GM10248 (cell line): ENCODE measurements around the gene JAG2.

Source experiments
- CTCF ChIA-PET: fragments of 300-600 bp; sonication (Branson Sonifier 250); formaldehyde crosslinking; extraction: SDS; loops from one replicate; lab custom pipeline; 2021; ENCODE audit warnings: antibody characterized with exemption; lab: Yijun Ruan, JAX
- POLR2A ChIA-PET: fragments of 350-650 bp; sonication (Branson Sonifier 250); formaldehyde crosslinking; extraction: SDS; loops from one replicate; lab custom pipeline; 2020; ENCODE audit warnings: antibody characterized with exemption; lab: Yijun Ruan, JAX
- DNase-seq: peaks from one replicate; pipeline ENCODE4 v3.0.0; 2012; ENCODE audit errors: extremely low spot score
- CTCF ChIP-seq: IDR thresholded peaks from 2 replicates; pipeline ENCODE4 v1.5.1; 2012; ENCODE audit warnings: mild to moderate bottlenecking, low read depth; ENCODE audit errors: extremely low read depth, missing control alignments, control extremely low read depth

JAG2 gene

GRCh38 chr14:105200074-105200473 is 31.5 kb upstream of the JAG2 start:
- ChIA-PET POLR2A (no interaction called here), CTCF (interaction anchor here (1.8 kb wide), 1 partner anchor 110 kb away, joined by 5 read pairs; no protein-coding TSS in a partner anchor)
- peak; percentile 15 for TF ChIP-seq CTCF
- DNase-seq = no peak

- ChIA-PET POLR2A (no interaction called here), CTCF (interaction anchor here (1.2 kb wide), 1 partner anchor 9 kb away, joined by 4 read pairs; no protein-coding TSS in a partner anchor)
- no peak for DNase-seq
- no peak for TF ChIP-seq CTCF
Observed at GRCh38 chr14:105199093-105199492, 30.5 kb upstream of the JAG2 start.

GRCh38 chr14:105198588-105198987 is 30.0 kb upstream of the JAG2 start:
- POLR2A ChIA-PET = no interaction called here
- CTCF ChIA-PET = interaction anchor here (1.2 kb wide), 1 partner anchor 9 kb away, joined by 4 read pairs; no protein-coding TSS in a partner anchor
- no peak for DNase-seq
- TF ChIP-seq CTCF = no peak

GRCh38 chr14:105197211-105197641 is 28.6 kb upstream of the JAG2 start:
- no peak for DNase-seq
- CTCF ChIA-PET = no interaction called here
- POLR2A ChIA-PET = no interaction called here

GRCh38 chr14:105196265-105196960 is 27.8 kb upstream of the JAG2 start:
- no peak for TF ChIP-seq CTCF
- ChIA-PET POLR2A (no interaction called here), CTCF (no interaction called here)
- no peak for DNase-seq

More at GRCh38 chr14:105197211-105197641, 28.6 kb upstream of the JAG2 start:
- no peak for TF ChIP-seq CTCF

GRCh38 chr14:105195522-105196264 is 27.1 kb upstream of the JAG2 start:
- no peak for TF ChIP-seq CTCF
- ChIA-PET CTCF (interaction anchor here (1.1 to 2.2 kb wide), 3 partner anchors 105 to 320 kb away, joined by 3 to 8 read pairs (median 3); no protein-coding TSS in a partner anchor), POLR2A (no interaction called here)

More at GRCh38 chr14:105195522-105196264, 27.1 kb upstream of the JAG2 start:
- no peak for DNase-seq
